D341Med (cell line): ENCODE data around the gene NRARP.

Experiments used
- DNase-seq: peaks from one replicate; pipeline ENCODE4 v3.0.0; 2012; ENCODE audit warnings: low spot score

NRARP gene

DNA sequence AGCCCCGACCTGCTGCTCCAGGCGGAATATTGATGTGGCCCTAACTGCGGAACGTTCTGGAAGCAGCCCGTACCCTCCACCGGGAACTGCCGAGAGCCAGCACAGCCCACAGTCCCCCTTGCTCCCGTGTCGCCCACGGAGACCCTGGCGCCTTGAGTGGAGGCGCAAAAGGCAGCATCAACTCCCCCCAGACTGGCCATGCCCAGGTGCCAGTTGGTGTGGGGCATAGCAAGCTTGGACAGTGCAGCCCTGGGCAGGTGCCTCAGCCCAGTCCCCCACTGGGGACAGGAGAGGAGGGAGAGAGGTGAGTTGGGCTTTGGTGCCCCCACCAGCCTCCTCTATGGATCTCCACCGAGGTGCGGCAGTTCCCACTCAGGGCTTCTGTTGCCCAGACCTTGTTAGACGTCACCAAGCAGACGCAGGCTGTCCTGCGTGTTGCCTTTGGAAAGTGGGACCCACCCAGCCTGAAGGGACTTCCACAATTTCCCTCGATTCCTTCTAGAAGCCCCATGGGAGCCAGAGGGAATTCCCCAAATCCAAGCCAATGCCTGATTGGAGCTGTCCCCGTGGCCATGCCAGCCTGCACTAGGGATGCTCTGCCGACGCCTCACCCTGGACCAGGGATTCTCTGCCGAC lies 19.8 kb upstream of the NRARP start:
- DNase-seq, result no peak

DNA sequence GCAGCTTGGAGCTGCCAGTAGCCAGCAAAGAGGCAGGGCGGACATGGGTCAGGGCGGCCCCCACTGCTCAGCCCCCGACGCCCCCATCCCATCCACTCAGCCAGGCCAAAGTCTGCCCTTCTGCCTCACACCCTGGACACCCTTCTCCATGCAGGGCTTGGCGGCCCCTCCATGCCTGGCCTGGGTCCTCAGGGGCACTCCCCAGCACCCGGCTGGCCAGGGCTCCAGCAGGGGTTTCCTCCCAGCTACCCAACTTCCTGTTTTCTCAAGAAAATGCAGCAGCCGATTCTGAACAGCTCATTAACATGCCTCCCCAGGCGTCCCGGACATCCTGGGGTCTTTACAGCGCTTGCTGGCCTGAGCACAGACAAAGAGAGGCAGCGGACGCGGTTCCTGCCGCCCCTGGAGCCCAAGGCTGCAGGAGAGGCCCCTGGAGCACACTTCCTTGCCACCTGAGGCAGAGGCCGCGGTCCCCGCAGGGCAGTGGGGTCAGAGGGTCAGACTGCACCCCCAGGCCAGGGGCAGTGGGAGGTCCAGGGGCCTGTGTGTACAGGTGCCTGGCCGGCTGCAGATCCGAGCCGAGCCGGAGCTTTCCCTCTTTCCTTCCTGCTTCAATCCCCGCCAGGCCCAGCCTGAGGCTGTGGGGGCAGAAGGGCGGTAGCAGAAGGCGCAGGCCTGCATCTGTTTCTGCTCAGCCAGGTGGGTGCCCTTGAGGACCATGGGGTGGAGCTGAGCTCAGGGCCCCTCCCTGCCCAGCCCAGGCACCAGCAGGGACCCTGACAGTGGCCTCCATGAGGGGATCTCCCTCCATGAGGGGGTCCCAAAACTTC lies 18.7 kb upstream of the NRARP start:
- DNase-seq, result peak; percentile 26

DNA sequence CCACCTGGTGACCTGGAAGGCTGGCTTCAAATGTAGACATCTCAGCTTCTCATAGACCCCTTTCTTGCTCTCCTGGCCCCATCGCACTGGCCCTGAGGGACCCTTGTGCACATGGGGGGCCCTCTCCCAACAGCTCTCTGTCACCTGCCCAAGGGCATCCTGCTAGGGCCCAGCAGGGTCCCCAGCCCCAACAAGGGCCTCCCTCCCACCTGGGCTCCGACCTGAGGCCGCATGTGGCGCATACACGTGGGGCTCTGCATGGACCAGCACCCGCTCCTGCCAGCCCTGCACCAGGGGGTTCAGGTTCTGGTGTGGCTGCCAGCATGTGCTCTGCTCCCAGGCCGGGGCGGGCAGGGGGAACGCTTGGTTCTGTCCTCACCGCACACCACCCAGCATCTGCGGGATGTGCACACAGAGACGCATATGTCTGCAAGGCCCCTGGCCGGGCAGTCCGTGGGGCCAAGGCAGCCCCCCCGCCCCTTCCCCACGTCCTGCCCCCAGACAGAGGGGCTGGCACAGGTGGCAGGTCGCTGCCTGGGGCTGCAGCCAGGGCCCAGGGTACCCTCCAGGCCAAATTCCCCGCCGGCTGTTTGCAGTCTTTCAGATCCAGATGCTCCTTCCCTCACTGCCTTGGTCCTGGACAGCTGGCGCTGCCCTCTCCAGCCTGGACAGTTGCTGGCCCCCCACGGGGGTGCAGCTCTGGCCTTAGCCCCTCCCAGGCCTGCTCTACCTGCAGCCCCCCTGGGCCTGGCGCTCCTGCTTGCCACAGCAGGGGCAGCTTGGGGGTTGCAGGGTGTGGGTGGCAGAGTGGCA lies 17.9 kb upstream of the NRARP start:
- DNase-seq, result peak; percentile 32

DNA sequence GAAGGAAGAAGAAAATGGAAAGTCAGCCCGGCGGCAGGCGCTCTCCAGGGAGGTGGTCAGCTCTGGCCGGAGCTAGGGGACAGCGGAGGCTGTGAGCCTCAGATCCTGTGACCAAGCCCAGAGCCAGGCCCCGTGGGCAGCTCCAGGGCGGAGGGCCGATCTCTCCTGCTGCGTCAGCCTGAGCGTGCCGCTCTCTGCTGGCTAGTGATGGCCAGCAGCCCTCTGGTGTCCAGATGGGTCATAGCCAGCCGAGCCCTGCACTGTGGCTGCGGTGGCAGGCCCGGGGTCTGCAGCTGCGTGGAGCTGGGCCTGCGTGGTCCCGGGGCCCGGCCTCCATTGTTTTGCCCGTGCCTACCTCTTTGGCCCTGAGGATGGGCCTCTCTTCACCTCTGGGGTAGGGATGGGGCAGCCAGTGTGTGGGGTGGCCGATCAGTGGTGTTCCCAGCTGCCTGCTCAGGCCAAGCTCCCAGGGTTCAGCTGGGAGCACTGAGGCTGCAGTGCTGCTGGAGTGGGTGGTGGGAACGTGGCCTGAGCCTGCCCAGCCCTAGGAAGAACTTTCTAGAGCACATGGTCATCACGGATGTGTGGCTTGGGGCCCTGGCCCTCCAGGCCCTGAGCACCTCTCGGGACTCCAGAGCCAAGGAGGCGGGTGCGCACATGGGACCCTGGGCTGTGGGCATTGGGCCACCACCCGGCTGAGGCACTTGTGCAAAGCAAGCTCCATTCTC lies 17.1 kb upstream of the NRARP start:
- DNase-seq, result peak; percentile 26

DNA sequence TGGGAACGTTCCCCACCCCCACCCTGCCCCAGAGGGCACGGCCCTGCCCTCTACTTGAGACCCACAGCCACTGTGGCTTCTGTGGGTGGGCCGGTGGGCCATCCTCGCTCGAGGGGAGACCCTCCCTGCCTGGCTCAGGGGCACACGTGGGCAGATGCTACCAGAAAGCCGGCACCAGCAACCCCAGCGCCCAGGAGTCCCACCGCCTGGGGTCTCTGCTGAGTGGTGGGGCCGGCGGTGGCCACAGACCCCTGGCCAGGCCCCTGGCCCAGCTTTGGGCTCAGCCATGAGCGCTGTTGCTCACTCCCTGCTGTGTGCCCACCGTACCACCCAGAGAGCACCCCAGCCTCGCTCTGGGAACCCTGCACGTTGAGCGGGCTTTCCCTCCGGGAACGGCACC lies 16.5 kb upstream of the NRARP start:
- peak; percentile 26 for DNase-seq

DNA sequence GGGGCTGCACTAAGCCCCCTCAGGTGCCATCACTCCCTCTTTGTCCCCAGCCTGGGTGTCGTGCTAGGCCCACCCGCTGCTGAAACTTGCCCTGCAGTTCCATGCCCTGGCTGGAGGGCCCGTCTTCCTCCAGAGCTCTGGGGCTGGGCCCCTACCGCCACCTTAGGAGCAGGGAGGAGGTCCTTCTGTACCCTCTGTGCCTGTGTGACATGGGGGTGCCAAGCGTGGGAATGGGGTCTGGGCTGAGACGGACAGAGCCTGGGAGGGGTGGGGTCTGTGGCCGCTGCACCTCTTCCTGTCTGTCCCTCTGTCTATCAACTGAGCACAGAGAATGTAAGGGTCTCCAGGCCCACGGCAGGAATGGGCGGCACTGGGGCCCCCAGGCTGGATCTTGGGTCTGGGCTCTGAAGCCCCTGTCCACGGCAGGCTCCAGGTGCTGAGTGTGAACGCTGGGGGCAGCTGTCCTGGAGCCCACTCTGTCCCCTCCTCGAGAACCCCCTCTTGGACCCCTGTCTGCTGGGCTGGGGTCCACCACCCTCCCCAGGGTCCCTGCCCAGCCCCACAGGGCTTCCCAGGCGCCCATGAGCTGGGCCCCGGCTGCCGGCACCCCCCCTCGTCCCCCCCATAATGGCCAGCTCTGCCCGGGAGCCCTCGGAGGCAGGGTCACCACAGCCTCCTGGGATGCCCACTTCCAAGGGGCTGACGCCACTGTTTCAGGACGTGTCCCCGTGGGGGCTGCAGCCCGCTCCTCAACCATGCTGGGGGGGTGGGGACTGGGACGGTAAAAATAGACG lies 15.8 kb upstream of the NRARP start:
- peak; percentile 31 for DNase-seq

DNA sequence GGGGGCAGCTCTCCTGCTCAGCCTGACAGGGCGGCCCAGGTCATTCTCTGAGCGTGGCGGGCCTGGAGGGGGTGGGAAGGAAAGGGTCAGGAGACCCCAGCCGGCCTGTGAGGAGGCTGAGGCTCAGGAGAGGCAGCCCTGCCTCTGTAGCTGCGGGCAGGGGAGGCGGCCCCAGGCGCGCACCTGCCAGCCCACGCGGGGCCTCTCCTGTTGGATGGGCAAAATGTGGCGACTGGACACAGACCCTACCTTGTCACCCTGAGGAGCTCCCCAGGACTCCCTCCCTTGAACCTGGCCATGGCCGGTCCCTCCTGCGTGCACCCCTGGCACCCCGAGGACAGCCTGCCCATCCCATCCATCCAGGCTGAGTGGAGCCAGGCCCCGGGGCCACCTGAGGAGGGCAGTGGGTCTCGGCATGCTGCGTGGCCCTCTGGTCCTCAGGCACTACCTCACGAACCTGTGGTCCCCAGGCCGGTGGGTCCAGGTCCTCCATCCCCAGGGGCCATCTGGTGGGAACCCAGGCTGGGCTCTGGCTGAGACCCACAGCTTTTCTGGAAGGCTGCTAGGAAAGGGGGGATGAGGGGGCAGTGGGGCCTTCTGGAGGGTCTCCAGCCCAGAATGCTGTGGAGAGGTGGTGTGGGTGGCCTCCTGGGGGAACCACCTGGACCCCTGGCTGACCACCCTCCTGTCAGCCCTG lies 15.1 kb upstream of the NRARP start:
- peak; percentile 37 for DNase-seq

DNA sequence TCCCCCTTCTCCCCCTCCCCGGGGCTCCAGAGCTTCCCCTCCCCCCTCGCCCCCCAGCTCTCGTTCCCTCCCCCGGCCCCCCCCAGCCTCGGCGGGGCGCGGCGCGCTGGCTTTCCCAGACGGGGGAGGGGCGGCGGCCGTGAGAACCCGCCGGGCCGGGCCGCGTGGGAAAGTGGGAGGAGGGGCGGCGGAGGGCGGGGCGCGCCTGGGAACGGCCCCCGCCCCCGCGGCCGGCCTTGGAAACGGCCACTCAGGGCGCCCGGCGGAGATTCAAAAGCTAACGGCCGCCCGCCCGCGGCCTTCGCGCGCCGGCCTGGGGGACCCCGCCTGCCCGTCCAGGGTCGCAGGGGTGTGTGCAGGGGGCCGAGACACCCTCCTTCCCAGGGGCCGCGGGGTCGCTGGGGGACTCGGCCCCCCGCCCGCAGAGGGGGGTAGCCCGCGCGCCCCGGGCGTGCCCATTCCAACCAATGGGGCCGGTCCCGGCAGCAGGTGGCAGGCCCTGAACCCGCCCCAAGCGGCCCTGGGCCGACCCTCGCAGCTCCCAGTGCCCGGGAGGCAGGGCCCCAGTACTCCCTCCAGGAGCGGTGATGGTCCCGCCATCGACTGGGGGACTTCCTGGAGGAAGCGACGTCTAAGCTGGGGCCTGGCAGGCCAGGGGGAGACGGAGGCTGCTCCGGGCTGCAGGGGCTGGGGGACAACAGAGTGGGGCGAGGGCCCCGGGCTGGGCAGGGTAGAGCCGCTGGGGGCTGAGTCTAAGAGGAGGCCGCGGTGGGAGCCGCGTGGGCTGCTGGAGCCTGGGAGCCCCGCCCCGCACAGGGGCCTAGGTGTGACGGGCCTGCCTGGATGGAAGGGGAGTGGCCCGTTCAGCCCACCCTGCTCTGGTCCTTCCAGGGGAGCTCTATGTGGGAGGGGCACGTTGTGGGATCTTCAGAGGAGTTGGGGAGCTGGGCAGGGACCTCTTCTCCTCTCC lies 14.2 kb upstream of the NRARP start:
- DNase-seq, result peak; percentile 49

DNA sequence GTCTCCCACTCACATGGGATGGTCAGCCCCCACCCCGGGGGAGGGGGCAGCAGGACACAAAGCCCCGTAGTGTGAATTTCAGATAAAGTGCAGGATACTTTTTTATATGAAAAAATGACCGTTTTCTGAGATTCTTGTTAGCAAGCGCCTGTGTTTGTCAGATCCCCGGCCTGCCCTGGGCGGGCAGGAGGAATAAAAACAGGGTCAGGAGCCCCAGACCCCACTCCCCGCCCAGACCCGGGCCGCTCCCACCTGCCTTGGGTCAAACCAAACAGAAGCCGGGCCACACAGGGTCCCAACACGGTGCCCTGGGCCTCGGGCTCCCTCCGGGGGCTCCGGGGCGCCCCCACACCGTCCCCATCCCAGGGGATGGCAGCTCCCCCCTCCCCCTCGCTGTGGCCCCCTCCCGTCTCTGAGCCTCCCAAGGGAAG lies 13.5 kb upstream of the NRARP start:
- DNase-seq, result peak; percentile 40

DNA sequence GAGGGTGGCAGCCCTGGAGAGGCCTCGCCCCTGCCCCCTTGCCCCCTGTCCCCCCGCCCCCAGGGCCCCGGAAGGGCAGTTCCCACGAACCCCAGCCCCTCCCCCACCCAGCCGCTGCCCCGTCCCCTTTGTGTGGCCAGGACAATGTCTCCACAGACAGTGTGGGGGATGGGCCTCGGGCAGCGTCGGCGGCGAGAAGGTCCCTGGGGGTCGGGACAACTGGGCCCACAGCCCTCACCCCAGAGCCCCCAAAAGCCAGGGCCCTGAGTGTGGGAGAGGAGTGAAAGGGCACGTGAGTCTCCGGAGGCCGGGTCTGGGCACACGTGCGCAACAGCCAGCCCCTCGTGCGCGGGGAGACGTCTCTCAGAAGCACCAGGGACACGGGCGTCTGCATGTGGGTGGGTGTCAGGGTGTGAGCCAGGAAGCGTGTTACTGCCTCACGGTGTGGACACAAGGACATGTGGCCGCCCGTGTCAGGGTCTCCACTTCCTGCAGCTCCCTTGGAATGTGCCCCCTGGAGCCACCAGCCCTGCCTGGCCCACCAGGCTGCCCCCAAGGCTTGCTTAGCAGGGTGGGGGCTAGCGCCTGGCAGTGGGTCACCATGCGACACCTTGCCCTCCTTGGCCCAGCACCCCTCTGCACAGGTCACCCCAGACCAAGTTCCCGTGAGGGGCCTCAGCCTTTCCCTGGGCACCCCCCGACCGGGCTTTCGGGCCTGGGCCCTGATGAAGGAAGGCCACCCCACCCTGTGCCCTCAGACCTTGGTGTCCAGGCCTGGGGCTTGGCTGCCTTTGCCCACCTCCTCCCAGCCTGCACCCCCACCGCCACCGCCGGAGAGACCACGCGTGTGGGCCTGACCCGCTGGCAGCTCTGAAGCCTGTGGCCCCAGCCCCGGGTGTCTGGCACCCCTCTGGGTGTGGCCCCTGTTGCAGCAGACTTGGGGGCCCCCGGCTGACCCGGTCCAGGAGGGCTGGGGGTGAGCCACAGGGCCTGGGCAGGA lies 12.8 kb upstream of the NRARP start:
- DNase-seq, result peak; percentile 36

DNA sequence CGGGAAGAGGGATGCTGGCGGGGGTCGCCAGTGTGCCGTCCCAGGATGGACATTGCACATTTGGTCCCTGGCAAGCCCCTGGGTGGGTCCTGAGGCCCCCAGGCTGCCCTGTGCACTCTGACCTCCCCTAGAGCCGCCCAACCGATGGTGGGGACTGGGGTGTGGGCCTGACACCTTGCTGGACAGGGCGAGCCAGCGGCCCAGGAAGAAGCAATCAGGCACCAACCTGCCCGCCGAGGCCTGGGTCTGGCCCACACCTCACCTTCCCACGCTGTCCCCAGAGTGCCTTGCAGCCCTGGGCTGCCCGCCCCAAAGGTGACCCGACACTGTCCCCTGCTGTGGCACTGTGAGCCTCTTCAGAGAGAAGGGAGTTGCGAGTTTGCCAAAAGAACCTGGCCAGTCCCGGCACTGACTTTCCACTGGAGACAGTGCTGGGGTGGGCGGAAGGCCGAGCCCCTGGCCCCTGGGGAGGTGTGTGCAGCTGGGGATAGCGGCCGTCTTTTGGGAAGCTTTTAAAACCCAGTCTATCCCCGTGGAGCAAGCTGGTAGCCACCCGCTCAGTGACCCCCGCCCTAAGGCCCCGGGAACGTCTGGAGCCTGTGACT lies 12.0 kb upstream of the NRARP start:
- DNase-seq, result peak; percentile 29

DNA sequence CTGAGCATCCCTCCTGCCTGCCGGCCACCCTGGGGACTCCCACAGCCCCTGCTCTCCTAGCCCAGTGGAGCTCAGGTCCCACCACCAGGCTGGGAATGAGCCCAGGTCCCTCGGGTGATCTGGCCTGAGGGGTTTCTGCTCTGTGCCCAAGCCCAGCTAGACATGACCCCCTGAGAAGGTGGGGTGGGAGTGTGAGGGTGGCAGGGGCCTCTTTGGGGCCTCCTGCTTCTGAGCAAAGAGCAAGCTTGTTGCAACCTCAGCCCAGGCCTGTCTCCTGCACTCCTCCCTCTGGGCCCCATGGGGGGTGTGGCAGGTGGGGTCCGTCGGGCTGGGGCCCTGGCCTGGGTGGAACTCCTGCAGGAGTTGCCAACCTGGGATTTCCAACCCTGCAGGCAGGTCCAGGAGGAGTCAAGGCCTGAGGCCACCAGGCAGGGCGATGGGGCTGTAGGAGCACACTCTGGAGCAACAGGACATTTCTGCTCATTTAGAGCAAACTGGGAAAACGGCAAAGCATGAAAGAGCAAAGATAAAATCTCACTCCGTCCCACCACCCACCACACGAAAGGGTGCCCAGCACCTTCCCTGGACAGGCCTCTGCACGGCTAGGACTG lies 11.4 kb upstream of the NRARP start:
- DNase-seq, result peak; percentile 38

DNA sequence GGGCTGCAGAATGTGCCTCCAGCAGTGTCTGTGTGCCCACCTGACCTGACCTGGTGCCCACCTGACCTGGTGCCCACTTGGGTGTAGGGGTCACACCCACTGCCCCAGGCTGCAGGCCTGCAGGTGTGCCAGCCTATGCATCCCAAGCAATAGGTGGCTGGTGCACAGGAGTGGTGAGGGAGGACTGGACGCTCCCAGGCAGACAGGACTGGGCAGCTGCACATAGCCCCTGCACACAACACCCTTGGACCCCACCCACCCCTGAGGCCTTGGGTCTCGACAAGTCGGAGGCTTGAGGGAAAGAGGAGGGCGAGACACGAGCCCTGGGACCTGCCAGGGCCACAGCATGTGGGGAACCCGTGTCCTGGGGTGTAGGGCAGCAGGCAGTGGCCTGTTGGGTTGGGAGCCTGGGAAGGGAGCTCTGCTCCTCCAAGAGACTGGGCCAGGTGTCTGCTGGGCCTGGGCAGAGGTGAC lies 10.8 kb upstream of the NRARP start:
- DNase-seq, result peak; percentile 28

DNA sequence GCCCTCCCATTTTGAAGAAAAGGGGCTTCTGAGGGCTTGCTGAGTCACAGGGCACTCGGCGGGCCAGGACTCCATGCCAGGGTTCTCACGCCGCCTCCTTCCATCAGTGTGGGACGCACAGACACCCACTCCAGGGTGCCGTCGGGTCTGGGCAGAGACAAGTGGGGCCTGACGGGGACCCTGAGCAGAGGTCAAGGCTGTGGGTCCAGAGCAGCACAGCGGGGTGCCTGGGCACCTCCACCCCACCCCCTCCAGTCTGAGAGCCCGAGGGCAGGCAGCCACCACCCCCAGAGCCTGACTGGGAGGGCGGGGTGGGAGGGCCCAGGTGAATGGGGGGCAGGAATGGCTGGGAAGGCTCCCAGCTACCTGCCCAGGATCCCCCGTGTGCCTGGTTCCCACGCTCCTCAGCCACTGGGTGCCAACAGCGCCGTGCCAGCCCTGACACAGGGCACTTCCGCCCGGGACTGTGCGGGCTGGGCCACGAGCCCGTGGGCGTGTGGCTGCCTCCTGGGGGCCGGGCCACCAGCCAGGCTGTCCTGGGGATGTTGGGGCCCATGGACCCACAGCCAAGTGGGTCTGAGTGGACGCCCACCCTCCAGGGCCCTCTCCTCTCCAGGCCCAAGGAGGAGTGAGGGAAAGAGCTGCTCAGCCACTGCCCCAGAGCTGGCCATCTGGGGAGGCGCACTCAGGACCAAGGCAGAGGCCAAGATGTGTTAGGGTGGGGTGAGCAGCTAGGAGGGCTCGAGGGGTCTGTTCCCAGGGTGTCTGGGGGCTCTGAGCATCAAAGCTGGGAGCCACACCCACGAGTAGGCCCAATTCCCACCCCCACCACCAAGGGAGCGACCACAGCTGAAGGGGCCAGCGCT lies 10.1 kb upstream of the NRARP start:
- DNase-seq, result peak; percentile 43

DNA sequence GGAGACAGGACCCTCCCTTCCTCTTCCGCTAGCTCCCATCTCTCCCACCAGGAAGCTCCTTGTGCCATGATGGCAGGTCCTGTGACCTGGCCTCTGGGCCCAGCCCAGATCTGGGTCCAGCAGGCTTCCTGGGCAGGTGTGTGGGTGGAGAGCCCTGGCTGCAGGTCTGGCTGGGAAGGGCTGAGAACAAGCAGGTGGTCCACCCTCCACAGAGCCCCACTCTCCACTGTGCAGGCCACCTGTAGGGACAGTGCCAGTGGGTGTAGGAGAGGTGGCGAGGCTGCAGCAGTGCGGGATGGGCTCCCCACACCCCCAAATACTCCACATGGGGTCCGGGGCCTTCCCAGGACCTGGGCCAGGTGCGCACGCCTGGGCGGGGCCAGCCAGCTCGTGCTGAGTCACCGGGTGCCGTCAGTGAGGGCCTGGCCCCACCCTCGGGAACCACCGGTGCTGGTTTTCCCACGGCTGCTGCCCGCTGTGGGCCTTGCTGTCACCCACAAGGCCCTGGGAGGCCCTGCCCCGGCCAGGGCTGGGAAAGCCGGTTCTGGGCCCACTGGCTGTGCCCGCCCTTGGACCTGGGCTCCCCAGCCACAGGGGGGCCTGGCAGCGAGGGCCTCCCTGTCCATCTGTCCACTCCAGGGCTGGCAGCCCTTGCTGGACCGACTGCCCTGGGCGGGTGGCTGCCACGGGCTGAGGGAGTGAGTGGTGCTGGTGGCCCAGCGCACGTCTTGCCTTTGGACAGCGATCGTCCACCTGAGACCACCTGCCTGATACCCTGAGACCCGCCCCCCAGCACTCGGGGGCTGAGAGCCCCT lies 9.3 kb upstream of the NRARP start:
- peak; percentile 47 for DNase-seq
